ENCODE results near the gene MPND.

MPND gene

GRCh38 chr19:4354897-4355296, 11.5 kb downstream of the MPND start:
- TF ChIP-seq HOXD13 (CRISPR knock-in tag; IDR thresholded peaks at IDR 0.05; ENCODE audit: borderline replicate concordance) (no peak), PRDM10 (tag by site-specific recombination; IDR thresholded peaks at IDR 0.05) (peak; percentile 56)
- H3K36me3 ChIP-seq (ENCODE audit: control insufficient read depth in 2 of 2, insufficient read depth in 1 of 2, low read length in 2 of 2), result peaks cover 3 to 35% of the 10 kb centered on the region in 2 experiments; a peak in 2 of 3 replicates
- H3K27ac ChIP-seq (ENCODE audit: extremely low read depth, low read depth, low read length), result no peak overlapping the region
- no peak overlapping the region for H3K4me3 ChIP-seq (ENCODE audit: low read depth, low read length)
- no peaks in the 10 kb centered on the region for H3K9me3 ChIP-seq (ENCODE audit: control insufficient read depth, insufficient read depth, low read depth, low read length)
- no peaks in the 10 kb centered on the region for H3K4me1 ChIP-seq (ENCODE audit: control insufficient read depth, insufficient read depth, low read length)
- ChIA-PET CTCF (interaction anchor here (0.6 to 5.0 kb wide), 4 partner anchors 22 to 455 kb away, joined by 3 to 92 read pairs (median 6); no protein-coding TSS in a partner anchor), POLR2A (interaction anchor here (0.6 to 1.3 kb wide), 5 partner anchors 12 to 1340 kb away, joined by 3 to 6 read pairs (median 4); partner anchors contain the start of gene MPND)

- no peaks in the 10 kb centered on the region for H3K4me1 ChIP-seq (ENCODE audit: control insufficient read depth, insufficient read depth, low read length)
Measured at GRCh38 chr19:4357095-4357797, 13.9 kb downstream of the MPND start.

GRCh38 chr19:4357921-4358326, 14.6 kb downstream of the MPND start:
- peaks cover 3 to 60% of the 10 kb centered on the region in 2 experiments; a peak in 2 of 3 replicates for H3K36me3 ChIP-seq (ENCODE audit: control insufficient read depth in 2 of 2, insufficient read depth in 1 of 2, low read length in 2 of 2)
- H3K4me3 ChIP-seq (ENCODE audit: low read depth, low read length), result no peak overlapping the region
- H3K4me1 ChIP-seq (ENCODE audit: control insufficient read depth, insufficient read depth, low read length), result no peaks in the 10 kb centered on the region
- ChIA-PET POLR2A (interaction anchor here (1.9 kb wide), 2 partner anchors 15 to 91 kb away, joined by 6 to 12 read pairs; partner anchors contain the start of gene MPND), CTCF (interaction anchor here (1.1 to 3.7 kb wide), 3 partner anchors 18 to 91 kb away, joined by 3 to 13 read pairs (median 4); no protein-coding TSS in a partner anchor)
- TF ChIP-seq HIC1 (tag by site-specific recombination; IDR thresholded peaks at IDR 0.05) (peak; percentile 59), ZNF280D (tag by site-specific recombination; IDR thresholded peaks at IDR 0.05) (no peak), ZNF221 (tag by site-specific recombination; IDR thresholded peaks at IDR 0.05; ENCODE audit: borderline replicate concordance) (no peak), ZBTB8A (tag by site-specific recombination; IDR thresholded peaks at IDR 0.05) (no peak), YY2 (tag by site-specific recombination; IDR thresholded peaks at IDR 0.05) (no peak)
- no peaks in the 10 kb centered on the region for H3K9me3 ChIP-seq (ENCODE audit: control insufficient read depth, insufficient read depth, low read depth, low read length)
- H3K27ac ChIP-seq (ENCODE audit: extremely low read depth, low read depth, low read length), result no peak overlapping the region

More at GRCh38 chr19:4357095-4357797, 13.9 kb downstream of the MPND start:
- H3K9me3 ChIP-seq (ENCODE audit: control insufficient read depth, insufficient read depth, low read depth, low read length), result no peaks in the 10 kb centered on the region
- no peak overlapping the region for H3K4me3 ChIP-seq (ENCODE audit: low read depth, low read length)
- no peak overlapping the region for H3K27ac ChIP-seq (ENCODE audit: extremely low read depth, low read depth, low read length)
- ChIA-PET CTCF (interaction anchor here (1.3 to 3.7 kb wide), 2 partner anchors 19 to 90 kb away, joined by 3 to 13 read pairs; no protein-coding TSS in a partner anchor), POLR2A (interaction anchor here (1.9 kb wide), 1 partner anchor 14 kb away, joined by 12 read pairs; the partner anchor contains the start of gene MPND)
- H3K36me3 ChIP-seq (ENCODE audit: control insufficient read depth in 2 of 2, insufficient read depth in 1 of 2, low read length in 2 of 2), result peaks cover 3 to 53% of the 10 kb centered on the region in 2 experiments; a peak in 2 of 3 replicates
- 0 out of 2 replicates have a peak, but pooled peaks have one; percentile 35 for TF ChIP-seq ZNF398 (tag by site-specific recombination; IDR thresholded peaks at IDR 0.05)
- no peak for TF ChIP-seq KLF16 (tag by site-specific recombination; IDR thresholded peaks at IDR 0.05)
- TF ChIP-seq ZNF600 (tag by site-specific recombination; IDR thresholded peaks at IDR 0.05), result 0 out of 2 replicates have a peak, but pooled peaks have one; percentile 19

All from HEK293 (cell line).